ENCODE results near the gene KIF18B.
A peak's percentile ranks its signal among the peaks of the same experiment; 100 is the strongest.

KIF18B gene

DNA sequence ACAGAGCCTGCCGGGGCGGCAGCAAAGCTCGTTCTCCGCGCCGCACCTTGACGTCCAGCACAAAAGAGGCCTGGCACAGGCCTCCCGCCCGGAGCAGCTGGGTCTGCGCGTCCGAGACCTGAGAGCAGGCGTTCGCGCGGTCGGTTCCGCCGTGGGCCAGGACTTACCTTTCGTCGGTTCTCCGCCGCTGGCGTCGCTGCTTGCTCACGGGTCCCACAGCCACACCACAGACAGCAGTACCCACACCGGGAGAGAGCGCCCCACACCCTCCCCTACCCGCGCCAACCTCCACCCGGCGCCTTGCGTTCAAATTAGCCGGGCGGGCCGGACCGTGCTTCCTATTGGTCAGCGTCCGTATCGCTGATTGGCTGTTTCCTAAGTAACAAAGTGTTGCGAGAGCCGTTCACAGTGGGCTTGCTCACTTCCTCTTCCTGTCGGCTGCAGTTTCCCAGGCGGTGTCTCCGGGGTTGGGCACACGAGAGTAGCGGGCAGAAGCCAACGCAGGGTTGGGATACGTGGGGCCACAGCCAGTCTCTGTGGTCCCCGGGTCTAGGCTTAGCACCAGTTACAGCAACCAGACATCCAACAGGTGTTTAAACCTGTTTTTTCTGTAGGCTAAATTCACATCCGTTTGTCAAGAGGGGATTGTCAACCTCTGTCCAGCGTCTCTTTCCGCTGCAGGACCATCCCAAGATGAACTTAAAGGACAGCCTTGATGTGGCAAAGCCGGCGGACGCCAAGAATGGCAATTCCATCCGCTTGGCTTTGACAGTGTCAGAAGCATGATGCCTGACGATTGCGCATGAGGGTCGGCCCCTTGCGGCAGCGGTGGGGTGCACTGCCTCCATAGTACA is at the start of gene KIF18B:
KIF18B (minus strand) TSS at position 313 of the 854 bp plus-strand sequence. CDS start 11,429 bp downstream, outside the sequence.
- DNase-seq: peak; percentile 97

DNA sequence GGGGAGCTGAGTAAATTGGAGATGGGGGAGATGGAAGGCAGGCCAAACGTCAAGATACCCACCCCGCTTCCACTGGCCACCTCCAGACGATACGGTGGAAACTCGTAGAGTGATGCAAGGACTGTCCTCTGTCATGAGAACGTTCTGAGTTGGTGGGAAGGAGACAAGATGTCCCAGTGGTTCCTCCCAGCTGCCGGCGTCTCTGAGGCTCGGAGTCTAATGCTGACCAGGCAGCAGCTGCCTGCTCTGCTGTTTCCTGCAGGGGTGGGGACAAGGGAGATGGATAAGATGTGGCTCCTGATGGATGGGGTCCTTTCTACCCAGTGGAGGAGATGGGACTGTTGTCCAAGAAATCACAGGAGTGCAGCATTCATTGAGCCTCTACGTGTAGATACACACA is 48.7 kb upstream of the KIF18B start:
- no peak for DNase-seq

DNA sequence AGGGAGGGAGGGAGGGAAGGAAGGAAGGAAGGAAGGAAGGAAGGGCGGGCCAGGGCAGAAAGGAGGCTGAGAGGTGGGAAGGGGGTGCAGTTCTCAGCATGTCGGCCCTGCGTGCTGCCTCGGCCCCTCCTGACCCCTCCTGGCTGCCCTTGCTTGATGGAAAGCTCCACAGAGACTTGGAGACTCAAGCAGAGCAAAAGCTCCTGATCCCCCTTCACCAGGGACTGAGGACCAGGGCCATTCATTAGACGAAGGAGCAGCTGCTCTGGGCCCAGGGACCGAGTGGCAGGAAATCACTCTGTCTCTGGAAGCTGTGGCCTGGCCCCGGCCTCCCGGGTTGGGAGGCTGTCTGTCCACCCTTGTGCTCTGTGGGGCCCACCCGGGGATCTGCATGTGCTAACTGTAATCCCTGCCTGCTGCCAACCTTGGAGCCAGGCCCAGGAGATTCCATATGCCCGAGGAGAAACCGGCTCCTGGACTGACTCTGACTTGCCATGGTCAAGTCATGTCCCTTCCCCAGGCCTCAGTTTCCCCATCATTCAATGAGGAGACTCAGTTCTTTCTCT is 47.9 kb upstream of the KIF18B start:
- DNase-seq: no peak

DNA sequence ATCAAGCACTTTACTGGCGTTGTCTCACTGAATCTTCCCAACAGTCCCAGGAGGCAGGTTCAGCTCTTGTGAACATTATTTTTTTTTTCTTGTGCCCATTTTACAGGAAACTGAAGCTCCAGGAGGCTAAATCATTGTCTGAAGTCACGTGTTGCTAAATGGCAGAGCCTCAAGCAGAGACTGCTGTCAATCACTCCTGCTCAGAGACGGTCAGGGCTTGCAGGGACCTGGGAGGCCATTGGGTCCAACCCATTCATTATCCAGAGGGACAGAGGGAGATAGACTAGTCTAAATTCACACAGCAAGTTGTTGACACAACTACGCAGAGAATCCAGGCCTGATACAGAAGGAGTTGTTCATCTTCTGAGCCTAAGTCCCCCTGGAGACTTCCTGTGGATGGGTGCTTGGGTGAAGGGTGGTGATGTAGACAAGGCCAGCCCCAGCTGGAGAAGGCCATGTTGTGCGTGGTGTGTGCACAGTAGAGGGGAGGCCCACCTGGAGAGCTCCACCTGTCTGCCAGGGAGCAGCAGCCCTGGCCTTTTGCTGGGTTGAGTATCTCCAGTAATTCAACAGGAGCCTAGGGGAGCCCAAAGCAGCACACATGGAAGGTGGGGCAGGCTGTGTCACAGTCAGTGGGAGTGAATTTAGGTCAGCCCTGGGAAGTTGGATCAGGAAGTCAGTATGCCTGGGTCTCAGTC is 44.8 kb upstream of the KIF18B start:
- DNase-seq: no peak

DNA sequence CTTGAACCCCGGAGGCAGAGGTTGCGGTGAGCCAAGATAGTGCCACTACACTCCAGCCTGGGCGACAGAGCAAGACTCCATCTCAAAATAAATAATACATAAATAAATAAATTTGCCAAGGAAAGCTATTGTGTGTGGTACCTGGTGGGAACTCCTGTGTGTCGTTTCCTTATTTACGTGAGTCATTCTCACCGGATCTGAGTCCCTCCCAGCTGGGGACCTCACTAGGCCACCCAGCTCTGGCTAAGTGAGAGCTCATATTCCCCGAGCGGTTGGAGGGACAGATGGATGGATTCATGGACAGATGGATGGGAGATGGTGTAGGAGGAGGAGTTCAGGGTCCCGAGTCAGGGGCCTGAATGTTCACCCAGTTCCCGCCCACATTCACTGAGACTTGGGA is 43.4 kb upstream of the KIF18B start:
- DNase-seq: no peak

DNA sequence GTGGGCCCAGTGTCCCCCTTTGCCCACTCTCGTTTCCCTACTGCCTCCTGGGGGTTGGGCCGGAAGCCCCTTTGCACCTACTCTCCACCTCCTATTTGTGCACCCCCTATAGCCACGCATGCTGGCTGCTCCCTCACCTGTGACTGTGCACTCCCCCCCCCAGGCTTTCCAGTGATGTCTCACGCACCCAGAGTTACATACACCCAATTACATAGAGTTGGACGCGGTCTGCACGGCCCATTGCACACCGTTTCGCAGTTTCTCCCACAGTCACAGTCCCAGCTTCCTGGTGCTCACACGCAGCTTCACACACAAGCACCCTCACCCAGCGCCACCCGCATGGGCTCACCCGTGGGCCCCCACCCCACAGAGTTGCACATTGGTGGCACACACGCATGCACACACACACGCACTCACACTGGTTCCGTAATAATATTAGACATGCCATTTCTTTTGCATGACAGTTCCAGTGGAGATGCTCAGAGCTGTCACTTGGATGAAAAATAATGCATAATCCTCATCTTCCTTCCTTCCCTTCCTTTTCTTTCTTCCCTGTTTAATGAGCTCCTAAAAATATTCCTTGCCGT is 42.1 kb upstream of the KIF18B start:
- no peak for DNase-seq

DNA sequence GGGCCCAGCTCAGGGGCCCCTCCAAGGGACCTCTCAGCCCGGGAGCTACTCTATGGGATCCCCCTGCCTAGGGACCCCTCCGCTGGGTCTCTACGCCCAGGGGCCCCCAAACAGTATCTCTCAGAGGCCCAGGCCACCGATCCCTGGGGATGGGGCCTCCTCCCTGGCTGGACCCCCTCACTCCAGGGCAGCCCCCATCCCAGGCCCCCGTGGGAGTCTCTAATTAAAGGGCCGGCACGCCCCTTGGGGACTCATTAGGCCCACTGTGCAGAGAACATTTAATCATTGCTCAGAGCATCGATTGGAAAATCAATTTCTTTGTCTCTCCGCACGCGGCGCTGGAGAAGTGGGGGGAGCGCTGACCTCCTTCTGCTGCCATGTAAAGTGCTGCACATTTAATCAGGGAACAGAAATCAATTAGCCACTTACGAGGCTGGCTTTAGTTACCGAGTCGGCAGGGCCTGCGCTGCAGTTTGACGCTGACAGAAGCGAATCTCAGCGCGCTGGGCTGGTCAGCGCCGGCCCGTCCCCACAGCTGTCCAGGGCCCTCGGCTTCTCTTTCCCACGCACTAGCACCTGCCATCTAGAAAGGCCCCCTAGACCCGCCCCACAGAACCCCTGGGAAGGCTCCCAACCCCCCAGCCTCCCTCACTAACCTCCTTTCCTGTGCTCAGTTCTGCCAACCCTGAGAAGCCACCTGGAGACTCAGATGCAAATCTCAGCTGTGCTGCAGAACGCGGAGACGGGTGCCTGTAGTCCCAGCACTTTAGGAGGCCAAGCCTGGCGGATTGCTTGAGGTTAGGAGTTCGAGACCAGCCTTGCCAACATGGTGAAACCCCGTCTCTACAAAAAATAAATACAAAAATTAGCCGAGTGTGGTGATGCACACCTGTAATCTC is 40.7 kb upstream of the KIF18B start:
- DNase-seq: peak; percentile 87

DNA sequence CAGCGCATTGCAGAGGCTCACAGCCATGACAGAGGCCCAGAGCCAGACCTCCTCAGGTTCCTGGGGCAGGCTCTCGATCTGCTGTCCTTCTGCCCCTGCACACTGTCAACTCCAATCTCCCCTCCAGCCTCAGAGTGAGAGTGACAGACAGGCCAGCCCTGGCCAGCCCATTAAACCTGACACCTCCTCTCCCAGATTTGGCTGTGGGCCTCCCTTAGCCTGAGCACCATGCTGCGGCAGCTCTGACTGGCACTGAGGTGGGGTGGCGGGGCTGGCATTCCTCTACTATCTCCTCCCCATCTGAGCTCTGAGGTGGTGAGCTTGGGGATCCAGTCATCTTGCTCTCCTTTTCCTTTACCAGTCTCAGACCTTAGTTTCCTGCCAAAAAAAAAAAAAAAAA is 36.0 kb upstream of the KIF18B start:
- no peak for DNase-seq

DNA sequence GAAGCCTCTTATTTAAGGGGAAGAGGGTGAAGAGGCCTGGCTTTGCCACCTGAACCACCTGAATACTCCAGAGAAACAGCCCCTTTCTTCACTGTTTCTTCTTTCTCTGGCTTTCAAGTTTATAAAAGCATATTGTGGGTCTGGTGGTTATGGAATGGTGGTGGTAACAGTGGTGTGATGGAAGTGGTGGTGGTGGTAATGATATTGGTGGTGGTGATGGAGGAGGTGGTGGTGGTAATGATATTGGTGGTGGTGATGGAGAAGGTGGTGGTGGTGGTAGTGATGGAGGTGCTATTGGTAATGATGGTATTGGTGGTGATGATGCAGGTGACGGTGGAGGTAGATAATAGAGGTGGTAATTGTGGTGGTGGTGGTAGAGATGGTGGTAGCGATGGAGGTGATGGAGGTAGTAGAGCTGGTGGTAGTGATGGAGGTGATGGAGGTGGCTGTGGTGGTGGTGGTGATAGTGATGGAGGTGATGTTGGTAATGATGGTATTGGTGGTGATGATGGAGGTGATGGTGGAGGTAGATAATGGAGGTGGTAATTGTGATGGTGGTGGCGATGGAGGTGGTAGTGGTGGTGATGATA is 34.6 kb upstream of the KIF18B start:
- no peak for DNase-seq

DNA sequence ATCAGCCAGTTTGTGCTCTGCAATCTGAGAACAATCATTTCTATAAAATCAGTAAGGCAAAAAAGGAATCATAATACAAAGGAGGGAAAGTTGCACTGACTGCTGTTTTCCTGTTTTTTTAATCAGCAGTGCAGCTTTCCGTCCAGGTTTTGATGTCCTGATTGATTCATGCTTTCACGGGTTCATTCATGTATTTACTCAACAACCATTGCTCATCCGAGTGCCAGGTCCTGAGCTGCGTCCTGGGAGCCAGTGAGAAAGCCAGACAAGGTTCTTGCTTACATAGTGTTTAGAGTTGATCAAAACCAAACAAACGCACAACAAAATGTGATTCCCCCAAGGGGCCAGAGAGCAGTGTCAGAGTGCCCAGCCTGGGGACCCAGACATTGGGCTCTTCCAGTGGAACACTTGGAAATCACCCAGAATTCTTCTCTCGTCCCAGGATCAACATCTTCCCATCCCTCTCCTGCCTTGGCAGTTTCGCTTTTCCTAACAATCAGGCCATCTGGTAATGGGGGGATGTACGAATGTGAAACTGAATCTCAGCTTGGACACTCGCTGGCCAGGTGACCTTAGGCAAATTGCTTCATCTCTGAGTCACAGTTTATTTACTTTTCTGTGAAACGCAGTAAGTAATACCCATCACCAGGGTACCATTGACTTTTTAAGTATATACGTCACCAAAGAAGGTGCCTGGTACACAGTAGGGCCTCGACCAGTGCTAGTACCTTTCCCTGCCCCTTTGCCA is 33.8 kb upstream of the KIF18B start:
- DNase-seq: no peak

DNA sequence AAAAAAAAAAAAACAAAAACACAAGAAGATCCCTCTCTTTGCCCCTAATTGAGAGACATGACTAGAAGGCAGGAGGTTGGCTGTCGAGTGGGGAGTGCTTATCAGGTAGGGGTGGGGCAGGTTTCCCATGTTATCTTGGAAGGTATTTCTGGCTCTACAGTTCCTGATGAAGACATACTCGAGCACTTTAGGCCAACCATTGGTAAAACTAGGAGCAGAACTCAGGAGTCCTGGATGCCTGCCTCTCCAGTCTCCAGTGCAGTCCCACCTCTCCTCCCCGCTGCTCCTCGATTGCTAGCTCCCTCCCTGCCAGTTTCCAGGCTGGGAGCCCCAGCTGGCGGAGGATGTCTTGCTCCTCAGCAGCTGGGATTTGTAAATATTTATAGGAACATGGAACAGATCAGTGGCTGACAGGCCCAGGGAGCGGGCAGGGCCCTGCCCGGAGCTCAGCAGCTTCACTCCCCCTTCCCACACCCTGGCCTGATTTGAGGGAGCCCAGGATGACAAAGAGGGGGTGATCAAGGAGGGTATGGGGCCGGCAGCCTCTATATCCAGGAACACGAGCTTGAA is 31.9 kb upstream of the KIF18B start:
- DNase-seq: no peak

DNA sequence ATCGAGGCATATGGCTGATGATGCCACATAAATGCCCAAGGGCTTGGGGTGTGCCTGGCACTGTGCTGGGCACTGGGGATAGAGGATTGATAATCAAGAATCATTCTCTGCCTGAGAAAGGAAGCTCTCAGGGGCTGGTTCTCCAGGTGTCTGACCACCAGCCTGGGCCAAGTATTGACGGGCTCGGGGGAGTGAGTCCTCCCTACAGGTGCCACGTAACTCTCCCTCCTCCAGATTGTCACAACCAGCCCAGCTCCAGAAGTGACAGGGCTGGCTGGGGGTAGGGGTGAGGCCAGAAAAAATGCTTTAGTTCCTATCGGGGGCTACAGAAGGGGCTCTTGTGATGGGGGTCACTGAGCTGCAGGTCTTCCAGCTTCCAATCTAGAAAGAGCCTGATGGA is 31.2 kb upstream of the KIF18B start:
- DNase-seq: no peak

DNA sequence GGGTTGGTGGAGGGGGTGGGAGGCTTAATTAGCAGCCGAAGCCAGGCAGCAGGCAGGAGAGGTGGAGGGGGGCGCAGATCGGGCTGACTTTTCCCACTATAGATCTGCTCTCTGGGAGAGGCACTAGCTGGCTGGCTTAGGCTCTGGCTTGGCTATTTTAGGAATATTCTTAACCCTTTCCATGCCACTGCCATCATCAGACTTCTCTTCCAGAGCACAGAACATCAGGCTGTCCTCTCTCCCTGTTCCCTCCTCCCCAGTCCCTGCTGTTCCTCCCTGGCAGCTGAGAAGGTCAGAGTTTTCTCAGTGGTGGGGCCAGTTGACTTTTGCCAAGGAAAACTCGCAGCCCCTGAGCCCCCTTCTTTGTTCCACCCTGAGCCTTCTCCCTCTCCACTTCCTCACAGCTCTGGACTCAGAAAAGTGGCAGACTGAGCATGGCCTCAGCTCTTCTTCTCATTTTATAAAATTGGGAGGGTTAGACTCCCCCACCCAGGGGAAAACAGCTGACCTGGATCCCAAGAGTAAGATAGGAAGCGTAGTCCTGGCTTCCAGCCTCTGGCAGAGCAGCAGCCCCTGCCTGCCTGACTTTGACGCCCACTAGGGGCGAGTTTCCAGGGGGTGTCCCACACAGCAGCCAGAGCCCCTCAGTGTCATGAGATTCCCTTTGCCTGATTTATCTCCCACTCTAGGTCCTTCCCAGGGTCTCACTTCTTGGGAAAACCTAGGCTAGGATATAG is 30.4 kb upstream of the KIF18B start:
- no peak for DNase-seq

DNA sequence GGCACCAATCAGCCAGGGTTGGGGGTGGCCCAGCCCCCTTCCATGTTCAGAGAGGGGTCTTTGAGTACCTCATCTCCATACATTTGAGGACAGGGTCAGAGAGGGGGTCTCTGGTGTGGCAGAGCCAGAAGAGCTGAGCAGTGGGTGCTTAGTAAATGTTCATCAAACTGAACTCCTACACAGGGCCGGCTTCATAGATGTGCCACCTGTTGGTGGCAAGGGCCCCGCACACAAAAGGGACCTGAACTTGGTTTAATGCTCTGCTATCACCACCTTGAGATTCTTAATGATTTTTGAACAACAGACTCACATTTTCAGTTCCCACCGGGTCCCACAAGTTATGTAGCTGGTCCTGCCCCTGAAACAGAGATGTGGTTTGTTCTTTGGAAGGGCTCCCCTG is 29.5 kb upstream of the KIF18B start:
- DNase-seq: no peak

DNA sequence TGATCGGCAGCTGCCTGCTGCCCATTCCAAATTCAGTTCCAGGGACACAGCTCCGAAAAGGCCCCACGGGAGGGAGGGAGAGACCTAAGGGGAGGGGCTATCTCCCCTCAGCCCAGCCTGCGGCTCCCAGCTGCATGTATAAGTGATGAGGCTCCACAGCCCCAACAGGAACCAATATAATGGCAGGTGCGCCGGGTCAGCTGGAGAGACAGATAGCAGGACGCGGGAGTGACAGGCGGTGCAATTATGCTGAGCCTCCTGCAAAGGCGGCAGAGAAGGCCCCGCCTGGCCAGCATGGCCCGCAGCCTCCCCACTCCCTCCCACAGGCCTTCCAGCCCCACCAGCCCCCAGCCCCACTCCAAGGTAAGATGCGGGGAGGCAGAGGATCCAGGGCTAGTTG is 28.6 kb upstream of the KIF18B start:
- DNase-seq: peak; percentile 58

DNA sequence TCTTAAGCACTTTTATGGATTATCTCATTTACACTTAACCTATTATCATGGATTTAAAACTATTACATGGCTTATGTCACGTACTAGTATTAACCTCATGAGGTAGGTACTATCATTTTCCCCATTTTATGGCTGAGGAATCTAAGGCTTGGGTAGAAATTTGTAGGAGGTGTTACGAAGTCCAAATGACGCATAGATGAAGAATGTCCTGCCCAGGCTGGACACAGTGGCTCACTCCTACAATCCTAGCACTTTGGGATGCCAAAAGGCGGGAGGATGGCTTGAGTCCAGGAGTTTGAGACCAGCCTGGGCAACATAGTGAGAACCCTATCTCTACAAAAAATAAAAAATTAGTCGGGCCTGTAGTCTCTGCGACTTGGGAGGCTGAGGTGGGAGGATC is 25.4 kb upstream of the KIF18B start:
- DNase-seq: no peak

DNA sequence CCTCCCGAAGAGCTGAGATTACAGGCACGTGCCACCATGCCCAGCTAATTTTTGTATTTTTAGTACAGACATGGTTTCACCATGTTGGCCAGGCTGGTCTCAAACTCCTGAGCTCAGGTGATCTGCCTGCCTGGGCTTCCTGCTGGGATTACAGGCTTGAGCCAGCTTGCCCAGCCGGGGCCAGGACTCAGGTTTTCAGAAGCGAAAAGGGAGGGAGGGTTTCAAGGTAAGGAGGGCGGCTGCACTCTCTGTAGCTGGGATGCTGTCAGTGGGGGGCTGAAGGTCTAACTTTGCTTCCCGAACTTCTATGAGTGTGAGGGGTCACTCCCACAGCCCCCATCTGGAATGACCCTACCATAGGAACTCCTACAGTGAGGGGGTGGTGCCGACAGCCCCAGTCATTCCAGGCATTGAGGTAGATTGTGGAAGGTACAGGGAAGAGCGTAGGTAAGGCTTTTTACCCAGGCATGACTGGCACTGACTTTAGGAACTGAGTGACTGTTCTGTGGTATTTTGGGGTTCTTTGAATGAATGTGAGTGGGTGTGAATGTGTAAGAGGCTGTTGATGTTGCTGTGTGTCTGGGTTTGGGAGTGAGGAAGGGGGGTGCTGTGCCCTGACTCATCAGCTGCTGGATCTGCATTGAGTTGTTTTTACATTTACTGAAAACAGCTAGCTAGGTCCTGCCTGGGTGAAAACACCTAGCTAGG is 24.4 kb upstream of the KIF18B start:
- no peak for DNase-seq

DNA sequence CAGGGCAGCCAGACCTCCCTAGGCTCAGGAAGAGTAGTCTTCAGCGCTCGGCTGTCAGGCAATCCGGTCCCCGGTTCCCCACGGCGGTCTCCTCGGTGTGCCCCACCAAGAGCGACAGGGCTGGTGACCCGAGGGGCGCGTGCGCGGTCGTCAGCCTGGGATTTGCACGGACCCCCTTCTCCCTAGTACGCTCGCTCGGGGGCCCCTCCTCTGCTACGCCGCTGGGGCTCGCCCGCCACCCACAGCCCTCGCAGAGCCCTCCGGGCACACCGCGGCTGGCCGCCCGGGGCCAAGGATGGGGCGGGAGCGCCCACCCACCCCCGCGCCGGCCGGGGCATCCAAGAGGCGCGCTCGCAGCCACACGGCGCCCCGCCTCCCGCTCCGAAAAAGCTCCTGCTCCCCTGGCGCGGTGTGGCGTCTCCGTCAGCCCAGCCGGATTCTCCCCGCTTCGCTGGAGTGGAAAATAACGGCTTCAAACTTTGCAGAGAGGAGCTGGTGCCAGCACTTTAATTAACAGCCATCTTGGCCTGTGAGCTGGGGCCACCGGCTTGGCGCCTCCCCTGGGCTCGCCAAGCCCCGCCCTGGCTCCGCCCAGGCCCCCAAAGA is 22.7 kb upstream of the KIF18B start:
- peak; percentile 85 for DNase-seq

DNA sequence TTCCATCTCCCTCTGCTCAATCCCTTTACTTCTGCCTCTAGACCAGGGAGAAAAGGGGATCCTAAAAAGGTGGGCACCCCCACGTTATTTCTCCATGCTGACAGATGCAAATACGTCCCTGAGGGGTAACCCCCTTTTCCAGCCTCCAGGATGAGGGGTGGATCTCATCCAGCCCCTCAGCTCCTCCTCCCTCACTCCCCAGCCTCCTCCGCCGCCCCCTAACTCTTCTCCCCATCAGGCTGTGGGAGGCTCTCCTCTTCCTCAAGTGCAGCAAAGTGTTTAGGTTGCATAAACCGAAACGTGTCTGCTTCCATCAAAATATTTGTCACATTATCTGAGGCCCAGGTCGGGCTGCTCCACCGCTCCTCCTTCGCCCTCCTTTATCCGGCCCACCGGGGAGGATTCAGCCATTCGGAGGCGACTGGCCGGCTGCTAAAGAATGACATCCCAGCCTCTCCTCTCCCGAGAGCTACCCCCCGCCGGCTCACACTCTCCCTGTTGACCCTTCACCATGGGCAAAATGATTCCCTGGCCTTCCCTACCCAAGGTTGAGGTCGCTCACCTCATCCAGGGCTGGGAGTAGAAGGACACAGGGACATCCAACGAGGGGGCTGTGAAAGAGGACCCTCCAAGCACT is 21.7 kb upstream of the KIF18B start:
- peak; percentile 46 for DNase-seq

All from eye (tissue), 1 donor.